A549 (cell line): ENCODE results near the gene SDF4. TPM values are rescaled to one million over a fixed set of nuclear protein-coding genes. Genes with fewer than 3 reads are reported as not detected.

Experiments
- ATAC-seq, 2 experiments: fragments of 200-7000 bp in 1 of 2; fragments of >200 bp in 1 of 2; cut with Nextera tagmentation in 1 of 2; cut with Tn5 transposase in 1 of 2; 3 replicates each; pipeline versions ENCODE4 v1.8.0 to v1.9.1; 2018 to 2020; ENCODE audit warnings: mild to moderate bottlenecking in 1 of 2, moderate library complexity in 1 of 2
- CTCF ChIA-PET: fragments of 300-600 bp; sonication (Branson Sonifier 250); formaldehyde crosslinking; extraction: SDS; loops from one replicate; lab custom pipeline; 2021; ENCODE audit warnings: antibody characterized with exemption, inconsistent platforms; lab: Yijun Ruan, JAX
- POLR2A ChIA-PET: fragments of 350-600 bp; formaldehyde crosslinking; extraction: SDS; loops from one replicate; lab custom pipeline; 2021; ENCODE audit warnings: antibody characterized with exemption, inconsistent platforms; lab: Yijun Ruan, JAX
- DNase-seq, 2 experiments: peaks; one replicate each; pipeline versions ENCODE4 v3.0.0 to v3.0.0-alpha.2; 2011 to 2016; ENCODE audit warnings: low read depth in 1 of 2, low spot score in 1 of 2
- FAIRE-seq: peaks from 2 replicates; lab custom pipeline; 2011; peaks lifted over from hg19 to GRCh38; lab: Jason Lieb, UNC
- H3K27ac ChIP-seq, 2 experiments: fragments of >200 bp; sonication (Bioruptor Twin); formaldehyde crosslinking; 3 replicates each; pipeline ENCODE4 v1.5.1; 2016 to 2017
- H3K4me1 ChIP-seq: fragments of >200 bp; sonication (Bioruptor Twin); formaldehyde crosslinking; 3 replicates; pipeline ENCODE4 v1.6.1; 2016
- H3K4me2 ChIP-seq: fragments of >200 bp; sonication (Bioruptor Twin); formaldehyde crosslinking; 3 replicates; pipeline ENCODE4 v1.6.1; 2016
- H3K4me3 ChIP-seq: fragments of >200 bp; sonication (Bioruptor Twin); formaldehyde crosslinking; 3 replicates; pipeline ENCODE4 v1.5.1; 2016
- H3K9me3 ChIP-seq: fragments of >200 bp; sonication (Bioruptor Twin); formaldehyde crosslinking; 3 replicates; pipeline ENCODE4 v1.6.1; 2016
- BHLHE40 ChIP-seq: IDR thresholded peaks from 2 replicates; pipeline ENCODE4 v1.6.1; 2012; ENCODE audit warnings: low read depth, low read length, inconsistent platforms
- CBX8 ChIP-seq: fragments of 200-600 bp; sonication (generic); IDR thresholded peaks from 2 replicates; pipeline ENCODE4 v1.6.1; 2016
- CEBPB ChIP-seq, 2 experiments: fragments of >200 bp in 1 of 2; sonication (Bioruptor Twin) in 1 of 2; formaldehyde crosslinking in 1 of 2; IDR thresholded peaks; 2 replicates each; pipeline ENCODE4 v1.6.1; 2012 to 2016
- CHD2 ChIP-seq: fragments of 150-350 bp; IDR thresholded peaks from 2 replicates; pipeline ENCODE4 v1.6.1; 2014; ENCODE audit warnings: low read length; ENCODE audit not compliant: partially characterized antibody
- CHD4 ChIP-seq: fragments of 200-600 bp; sonication (generic); IDR thresholded peaks from 2 replicates; pipeline ENCODE4 v1.6.1; 2016; ENCODE audit warnings: antibody characterized with exemption, mild to moderate bottlenecking, borderline replicate concordance
- EHF ChIP-seq: fragments of 250-450 bp; sonication (Bioruptor Pico); IDR thresholded peaks from 2 replicates; pipeline ENCODE4 v1.5.0; 2020; ENCODE audit warnings: mild to moderate bottlenecking
- EHMT2 ChIP-seq: fragments of 200-600 bp; sonication (generic); IDR thresholded peaks from 2 replicates; pipeline ENCODE4 v1.6.1; 2016; ENCODE audit warnings: antibody characterized with exemption, low read depth, mild to moderate bottlenecking, moderate library complexity
- FOXS1 ChIP-seq: fragments of 250-450 bp; sonication (Bioruptor Pico); IDR thresholded peaks from 2 replicates; pipeline ENCODE4 v1.5.0; 2020; ENCODE audit warnings: mild to moderate bottlenecking, moderate library complexity
- GATA3 ChIP-seq: IDR thresholded peaks from 2 replicates; pipeline ENCODE4 v1.6.1; 2012; ENCODE audit warnings: borderline replicate concordance
- HEYL ChIP-seq: fragments of 250-450 bp; sonication (Bioruptor Pico); IDR thresholded peaks from 2 replicates; pipeline ENCODE4 v1.8.0; 2021; ENCODE audit warnings: mild to moderate bottlenecking, moderate library complexity
- HOXA7 ChIP-seq: fragments of 250-450 bp; sonication (Bioruptor Pico); IDR thresholded peaks from 2 replicates; pipeline ENCODE4 v1.5.0; 2020; ENCODE audit warnings: mild to moderate bottlenecking, moderate library complexity
- HOXB13 ChIP-seq: fragments of 250-450 bp; sonication (Bioruptor Pico); IDR thresholded peaks from 2 replicates; pipeline ENCODE4 v1.5.0; 2020; ENCODE audit warnings: low read depth, mild to moderate bottlenecking, moderate library complexity
- JUN ChIP-seq, 2 experiments: fragments of >200 bp; sonication (Bioruptor Twin); formaldehyde crosslinking; IDR thresholded peaks; 2 replicates in 1 of 2; 3 replicates in 1 of 2; pipeline ENCODE4 v1.6.1; 2016 to 2017
- JUNB ChIP-seq: fragments of >200 bp; sonication (Bioruptor Twin); formaldehyde crosslinking; IDR thresholded peaks from 2 replicates; pipeline ENCODE4 v1.6.1; 2016
- MYC ChIP-seq: IDR thresholded peaks from 2 replicates; pipeline ENCODE4 v1.6.1; 2012; ENCODE audit warnings: mild to moderate bottlenecking, inconsistent platforms, low read length, improper control_type of control experiment, borderline replicate concordance
- NFE2L2 ChIP-seq: fragments of 150-350 bp; conservative IDR thresholded peaks from 2 replicates; pipeline ENCODE4 v1.6.1; 2014; ENCODE audit warnings: low read length
- NR3C1 ChIP-seq: fragments of >200 bp; sonication (Bioruptor Twin); formaldehyde crosslinking; IDR thresholded peaks from 3 replicates; pipeline ENCODE4 v1.6.1; 2017
- POLR2A ChIP-seq: IDR thresholded peaks from 2 replicates; pipeline ENCODE4 v1.6.1; 2012; ENCODE audit warnings: mild to moderate bottlenecking, low read length
- POLR2AphosphoS2 ChIP-seq: conservative IDR thresholded peaks from 2 replicates; pipeline ENCODE4 v1.6.1; 2012; ENCODE audit warnings: low read length, improper control_type of control experiment, inconsistent platforms
- RAD21 ChIP-seq, 2 experiments: fragments of >200 bp in 1 of 2; sonication (Bioruptor Twin) in 1 of 2; formaldehyde crosslinking in 1 of 2; IDR thresholded peaks in 1 of 2; conservative IDR thresholded peaks in 1 of 2; 2 replicates in 1 of 2; 3 replicates in 1 of 2; pipeline ENCODE4 v1.6.1; 2012 to 2018; ENCODE audit warnings: inconsistent platforms in 1 of 2
- RARB ChIP-seq: fragments of 250-450 bp; sonication (Bioruptor Pico); IDR thresholded peaks from 2 replicates; pipeline ENCODE4 v1.8.0; 2021; ENCODE audit warnings: mild to moderate bottlenecking, moderate library complexity
- RNF2 ChIP-seq: fragments of 200-600 bp; sonication (generic); IDR thresholded peaks from 2 replicates; pipeline ENCODE4 v1.6.1; 2016; ENCODE audit warnings: low read depth, mild to moderate bottlenecking, antibody characterized with exemption, moderate library complexity, borderline replicate concordance
- SREBF2 ChIP-seq: fragments of 450-650 bp; IDR thresholded peaks from 2 replicates; pipeline ENCODE4 v1.6.1; 2014; ENCODE audit warnings: mild to moderate bottlenecking, moderate library complexity
- ZFP36 ChIP-seq: fragments of 450-650 bp; IDR thresholded peaks from 2 replicates; pipeline ENCODE4 v1.6.1; 2014; ENCODE audit warnings: borderline replicate concordance; ENCODE audit not compliant: partially characterized antibody
- ZNF302 ChIP-seq: fragments of 250-450 bp; sonication (Bioruptor Pico); IDR thresholded peaks from 2 replicates; pipeline ENCODE4 v1.9.0; 2021; ENCODE audit warnings: inconsistent platforms, mild to moderate bottlenecking, moderate library complexity
- WGBS: methylation state at CpG from one replicate; pipeline ENCODE4 v1.1.6; 2017; ENCODE audit errors: missing lambda C conversion rate; 5-methylcytosine and 5-hydroxymethylcytosine counted together
- polyA plus RNA-seq, 4 experiments: library from polyadenylated mRNA; depleted of rRNA in 3 of 4; stranded (reverse); fragments of >200 nt; fragmentation: RNase III in 1 of 4; extraction: RNeasy Plus Mini Kit Qiagen cat#74134 plus additional on column Dnase treatment in 1 of 4; gene quantifications; 2 replicates in 3 of 4; 3 replicates in 1 of 4; pipeline ENCODE4 v1.2.3, GENCODE V29; 2011 to 2017
- TF ChIP-seq, protein P1 (sequence below): fragments of 450-650 bp; IDR thresholded peaks from 2 replicates; pipeline ENCODE4 v1.6.1; 2014; ENCODE audit warnings: antibody characterized with exemption
- TF ChIP-seq, protein P2 (sequence below): IDR thresholded peaks from 2 replicates; pipeline ENCODE4 v1.6.1; 2012; ENCODE audit warnings: low read depth, borderline replicate concordance
- TF ChIP-seq, protein P3 (sequence below): fragments of 250-450 bp; sonication (Bioruptor Pico); IDR thresholded peaks from 2 replicates; pipeline ENCODE4 v1.5.0; 2021; ENCODE audit warnings: mild to moderate bottlenecking, moderate library complexity, borderline replicate concordance
- TF ChIP-seq, protein P4 (sequence below): fragments of >200 bp; sonication (Bioruptor Twin); formaldehyde crosslinking; IDR thresholded peaks from 2 replicates; pipeline ENCODE4 v1.6.1; 2016

Gene SDF4
- polyA plus RNA-seq, 2 of the 4 experiments (the other 2 are of a cell fraction), result 58.3 to 97.4 TPM

DNA sequence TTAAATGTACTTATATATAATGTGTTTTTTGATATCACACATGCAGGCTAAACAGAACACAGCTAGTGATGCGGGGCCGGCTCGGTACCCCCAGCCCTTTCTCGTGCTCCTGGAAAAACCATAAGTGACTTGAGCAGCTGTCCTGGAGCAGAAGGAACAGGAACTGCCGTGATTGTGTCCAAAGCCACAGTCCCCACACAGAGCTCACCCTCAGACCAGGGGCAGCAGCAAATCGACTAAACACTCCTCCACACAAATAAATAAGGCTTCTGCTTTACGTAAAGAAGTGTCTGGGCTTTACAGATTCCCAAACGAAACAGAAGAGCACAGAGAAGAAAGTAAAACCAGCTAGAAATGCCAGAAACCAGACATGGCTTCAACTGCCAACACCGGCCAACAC is 32.2 kb upstream of the SDF4 start:
- H3K9me3 ChIP-seq, result no peaks in the 10 kb centered on the region
- no peak for FAIRE-seq
- H3K4me1 ChIP-seq, result no peaks in the 10 kb centered on the region
- DNase-seq, result no peak
- H3K4me2 ChIP-seq, result no peak overlapping the region
- POLR2A ChIA-PET, result no interaction called here
- no peak for TF ChIP-seq HEYL
- no peak for TF ChIP-seq MYC
- TF ChIP-seq RAD21 (conservative IDR thresholded peaks at IDR 0.05 in 1 of 2, IDR thresholded peaks at IDR 0.05 in 1 of 2), result no peak
- TF ChIP-seq, protein P1, sequence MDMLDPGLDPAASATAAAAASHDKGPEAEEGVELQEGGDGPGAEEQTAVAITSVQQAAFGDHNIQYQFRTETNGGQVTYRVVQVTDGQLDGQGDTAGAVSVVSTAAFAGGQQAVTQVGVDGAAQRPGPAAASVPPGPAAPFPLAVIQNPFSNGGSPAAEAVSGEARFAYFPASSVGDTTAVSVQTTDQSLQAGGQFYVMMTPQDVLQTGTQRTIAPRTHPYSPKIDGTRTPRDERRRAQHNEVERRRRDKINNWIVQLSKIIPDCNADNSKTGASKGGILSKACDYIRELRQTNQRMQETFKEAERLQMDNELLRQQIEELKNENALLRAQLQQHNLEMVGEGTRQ, result no peak
- no peak for TF ChIP-seq CBX8
- no peak for TF ChIP-seq CHD2
- TF ChIP-seq HOXA7, result no peak
- TF ChIP-seq HOXB13 (CRISPR knock-in tag), result no peak
- no peak for TF ChIP-seq NR3C1
- no peak for TF ChIP-seq FOXS1 (CRISPR knock-in tag)
- TF ChIP-seq POLR2AphosphoS2, result no peak
- TF ChIP-seq BHLHE40, result no peak
- TF ChIP-seq EHF (CRISPR knock-in tag), result no peak
- no peak for TF ChIP-seq SREBF2
- no peak for TF ChIP-seq ZFP36
- TF ChIP-seq, all 56 proteins: peak for 0
- H3K27ac ChIP-seq, result no peak overlapping the region
- H3K4me3 ChIP-seq, result no peak overlapping the region
- CTCF ChIA-PET, result interaction anchor here (1.3 to 5.0 kb wide), 2 partner anchors 28 to 142 kb away, joined by 4 to 17 read pairs; no protein-coding TSS in a partner anchor
- no peak for ATAC-seq
- WGBS, result 90% methylated on average over 9 of the region's 9 CpGs

DNA sequence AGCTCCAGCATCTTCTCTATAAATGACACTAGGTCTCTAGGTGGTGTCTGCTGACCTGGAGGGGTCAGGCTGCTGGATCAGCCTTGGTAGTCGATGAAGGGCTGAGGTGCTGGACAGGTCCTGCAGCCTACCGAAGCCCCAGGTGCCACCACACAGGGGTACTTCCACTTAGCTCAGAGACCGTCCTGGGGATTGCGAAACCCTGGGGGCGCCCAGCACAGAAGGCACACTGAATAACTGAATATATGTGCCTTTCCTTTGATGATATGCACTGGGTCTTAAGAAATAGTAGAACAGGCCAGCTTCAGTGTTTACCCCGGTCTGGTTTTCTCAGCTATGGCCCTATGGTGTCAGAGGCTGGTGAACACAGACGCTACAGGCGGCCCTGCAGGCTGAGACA is 31.0 kb upstream of the SDF4 start:
- WGBS, result 93% methylated on average over 3 of the region's 8 CpGs
- DNase-seq (no peak), FAIRE-seq (no peak), ATAC-seq (no peak)
- H3K4me3 ChIP-seq, result no peak overlapping the region
- no peak overlapping the region for H3K27ac ChIP-seq
- TF ChIP-seq GATA3, result no peak
- peak; percentile 12 to 61; a peak in 2 of 4 replicates for TF ChIP-seq CEBPB (IDR thresholded peaks at IDR 0.05)
- H3K4me2 ChIP-seq, result no peak overlapping the region
- CTCF ChIA-PET, result interaction anchor here (5.0 kb wide), 1 partner anchor 140 kb away, joined by 17 read pairs; no protein-coding TSS in a partner anchor
- no peaks in the 10 kb centered on the region for H3K4me1 ChIP-seq
- no peaks in the 10 kb centered on the region for H3K9me3 ChIP-seq
- POLR2A ChIA-PET, result no interaction called here

DNA sequence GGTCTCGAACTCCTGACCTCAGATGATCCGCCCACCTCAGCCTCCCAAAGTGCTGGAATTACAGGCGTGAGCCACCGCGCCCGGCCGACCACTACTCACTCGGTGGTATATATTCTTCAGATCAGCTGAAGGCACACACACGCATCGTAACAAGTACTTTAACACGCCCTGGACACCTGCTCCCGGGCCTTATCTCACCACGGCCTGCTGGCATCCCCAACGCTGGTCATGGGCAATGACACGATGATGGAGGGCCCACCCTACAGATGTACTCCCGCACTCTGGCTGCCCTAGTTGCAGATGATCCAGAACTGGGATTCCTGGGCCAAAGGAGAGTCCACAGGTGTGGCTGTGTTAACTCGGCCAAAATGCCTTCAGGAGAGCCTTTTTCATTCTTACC is 30.3 kb upstream of the SDF4 start:
- Histone ChIP-seq H3K9me3 (no peaks in the 10 kb centered on the region), H3K4me3 (no peak overlapping the region), H3K4me1 (no peaks in the 10 kb centered on the region), H3K27ac (no peak overlapping the region), H3K4me2 (no peak overlapping the region)
- ChIA-PET POLR2A (no interaction called here), CTCF (interaction anchor here (2.4 to 5.0 kb wide), 2 partner anchors 12 to 140 kb away, joined by 9 to 17 read pairs; no protein-coding TSS in a partner anchor)
- 99% methylated on average over 13 of the region's 17 CpGs for WGBS
- ATAC-seq (no peak), DNase-seq (no peak), FAIRE-seq (no peak)
- TF ChIP-seq JUN (IDR thresholded peaks at IDR 0.05), result no peak
- no peak for TF ChIP-seq EHMT2
- TF ChIP-seq CBX8, result no peak
- TF ChIP-seq, protein P2, sequence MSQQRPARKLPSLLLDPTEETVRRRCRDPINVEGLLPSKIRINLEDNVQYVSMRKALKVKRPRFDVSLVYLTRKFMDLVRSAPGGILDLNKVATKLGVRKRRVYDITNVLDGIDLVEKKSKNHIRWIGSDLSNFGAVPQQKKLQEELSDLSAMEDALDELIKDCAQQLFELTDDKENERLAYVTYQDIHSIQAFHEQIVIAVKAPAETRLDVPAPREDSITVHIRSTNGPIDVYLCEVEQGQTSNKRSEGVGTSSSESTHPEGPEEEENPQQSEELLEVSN, result no peak
- TF ChIP-seq CHD2, result no peak
- TF ChIP-seq RNF2, result no peak
- TF ChIP-seq POLR2A, result no peak
- TF ChIP-seq CEBPB (IDR thresholded peaks at IDR 0.05), result no peak
- TF ChIP-seq ZNF302 (CRISPR knock-in tag), result no peak
- no peak for TF ChIP-seq CHD4
- TF ChIP-seq NFE2L2, result no peak
- no peak for TF ChIP-seq RARB (CRISPR knock-in tag)
- TF ChIP-seq, protein P3, sequence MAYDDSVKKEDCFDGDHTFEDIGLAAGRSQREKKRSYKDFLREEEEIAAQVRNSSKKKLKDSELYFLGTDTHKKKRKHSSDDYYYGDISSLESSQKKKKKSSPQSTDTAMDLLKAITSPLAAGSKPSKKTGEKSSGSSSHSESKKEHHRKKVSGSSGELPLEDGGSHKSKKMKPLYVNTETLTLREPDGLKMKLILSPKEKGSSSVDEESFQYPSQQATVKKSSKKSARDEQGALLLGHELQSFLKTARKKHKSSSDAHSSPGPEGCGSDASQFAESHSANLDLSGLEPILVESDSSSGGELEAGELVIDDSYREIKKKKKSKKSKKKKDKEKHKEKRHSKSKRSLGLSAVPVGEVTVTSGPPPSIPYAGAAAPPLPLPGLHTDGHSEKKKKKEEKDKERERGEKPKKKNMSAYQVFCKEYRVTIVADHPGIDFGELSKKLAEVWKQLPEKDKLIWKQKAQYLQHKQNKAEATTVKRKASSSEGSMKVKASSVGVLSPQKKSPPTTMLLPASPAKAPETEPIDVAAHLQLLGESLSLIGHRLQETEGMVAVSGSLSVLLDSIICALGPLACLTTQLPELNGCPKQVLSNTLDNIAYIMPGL (CRISPR knock-in tag), result no peak
- TF ChIP-seq, protein P4, sequence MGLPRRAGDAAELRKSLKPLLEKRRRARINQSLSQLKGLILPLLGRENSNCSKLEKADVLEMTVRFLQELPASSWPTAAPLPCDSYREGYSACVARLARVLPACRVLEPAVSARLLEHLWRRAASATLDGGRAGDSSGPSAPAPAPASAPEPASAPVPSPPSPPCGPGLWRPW, result no peak
- TF ChIP-seq GATA3, result no peak
- no peak for TF ChIP-seq JUNB
- TF ChIP-seq BHLHE40, result no peak
